ENCODE results near the gene HAGHL. TPM values are rescaled to one million over a fixed set of nuclear protein-coding genes. Genes with fewer than 3 reads are reported as not detected.
"Not testable (repeated sequence)": the region's sequence is repeated elsewhere in the genome, so short reads cannot be mapped to it uniquely, and the experiment has no call there.

The HAGHL gene
- total RNA-seq, 1 donor, result 22.6 TPM

- DNase-seq (ENCODE audit: low read depth in 2 of 3, low spot score in 2 of 3), result no peak
These were observed 40.1 kb downstream of the HAGHL start for GRCh38 chr16:766820-767640.

GRCh38 chr16:767743-768235 lies 40.9 kb downstream of the HAGHL start:
- no peak for DNase-seq (ENCODE audit: low read depth in 2 of 3, low spot score in 2 of 3)

- no peak for DNase-seq (ENCODE audit: low read depth in 2 of 3, low spot score in 2 of 3)
These were observed 41.5 kb downstream of the HAGHL start for GRCh38 chr16:768428-768827.

- DNase-seq (ENCODE audit: low read depth in 2 of 3, low spot score in 2 of 3), result no peak
These were observed 42.4 kb downstream of the HAGHL start for GRCh38 chr16:769184-769784.

GRCh38 chr16:769934-770333 lies 43.0 kb downstream of the HAGHL start:
- no peak for DNase-seq (ENCODE audit: low read depth in 2 of 3, low spot score in 2 of 3)

- DNase-seq (ENCODE audit: low read depth in 2 of 3, low spot score in 2 of 3), result no peak
These were observed 43.5 kb downstream of the HAGHL start for GRCh38 chr16:770411-770810.

GRCh38 chr16:772959-773358 lies 46.1 kb downstream of the HAGHL start:
- no peak for DNase-seq (ENCODE audit: low read depth in 2 of 3, low spot score in 2 of 3)

- DNase-seq (ENCODE audit: low read depth in 2 of 3, low spot score in 2 of 3), result no peak
These were observed 47.4 kb downstream of the HAGHL start for GRCh38 chr16:774086-775001.

GRCh38 chr16:775236-775796 lies 48.4 kb downstream of the HAGHL start:
- no peak for DNase-seq (ENCODE audit: low read depth in 2 of 3, low spot score in 2 of 3)

- DNase-seq (ENCODE audit: low read depth in 2 of 3, low spot score in 2 of 3), result not testable (repeated sequence)
These were observed 49.4 kb downstream of the HAGHL start for GRCh38 chr16:776298-776697.

GRCh38 chr16:776824-777223 lies 49.9 kb downstream of the HAGHL start:
- no peak for DNase-seq (ENCODE audit: low read depth in 2 of 3, low spot score in 2 of 3)

GRCh38 chr16:777826-778225 lies 50.9 kb downstream of the HAGHL start:
- no peak for DNase-seq (ENCODE audit: low read depth in 2 of 3, low spot score in 2 of 3)

GRCh38 chr16:778447-778846 lies 51.5 kb downstream of the HAGHL start:
- DNase-seq (ENCODE audit: low read depth in 2 of 3, low spot score in 2 of 3), result no peak

GRCh38 chr16:778909-779527 lies 52.1 kb downstream of the HAGHL start:
- DNase-seq (ENCODE audit: low read depth in 2 of 3, low spot score in 2 of 3), result no peak

Small RNA genes lying within 50 kb of the gene (small RNA-seq; reads per million reads assigned to genes)
- gene MIR662, result not detected

Other genes with a start within 250 kb of the HAGHL start
- 59.2 TPM for gene CAPN15, start 199.4 kb upstream of the HAGHL start, total RNA-seq
- under 0.01 TPM for gene PRR35, start 166.7 kb upstream of the HAGHL start, total RNA-seq
- 14.3 TPM for gene NHLRC4, start 160.1 kb upstream of the HAGHL start, total RNA-seq
- 36.9 TPM for gene PIGQ, start 157.1 kb upstream of the HAGHL start, total RNA-seq
- gene RAB40C, start 137.0 kb upstream of the HAGHL start, total RNA-seq, result 33.4 TPM
- gene WFIKKN1, start 96.1 kb upstream of the HAGHL start, total RNA-seq, result 0.27 TPM
- 101 TPM for gene METTL26, start 90.8 kb upstream of the HAGHL start, total RNA-seq
- gene MCRIP2, start 85.3 kb upstream of the HAGHL start, total RNA-seq, result 20.5 TPM
- gene WDR90, start 77.7 kb upstream of the HAGHL start, total RNA-seq, result 25.9 TPM
- 44.7 TPM for gene RHOT2, start 59.0 kb upstream of the HAGHL start, total RNA-seq
- 0.54 TPM for gene RHBDL1, start 51.4 kb upstream of the HAGHL start, total RNA-seq
- gene STUB1, start 46.7 kb upstream of the HAGHL start, total RNA-seq, result 73.2 TPM
- gene JMJD8, start 42.8 kb upstream of the HAGHL start, total RNA-seq, result 68.9 TPM
- 7.0 TPM for gene WDR24, start 36.7 kb upstream of the HAGHL start, total RNA-seq
- 0.54 TPM for gene FBXL16, start 21.3 kb upstream of the HAGHL start, total RNA-seq
- 5.1 TPM for gene METRN, start 12.0 kb upstream of the HAGHL start, total RNA-seq
- 25.3 TPM for gene ANTKMT, start 6.0 kb upstream of the HAGHL start, total RNA-seq
- 2.7 TPM for gene CCDC78, start 663 bp upstream of the HAGHL start, total RNA-seq
- 72.2 TPM for gene CIAO3, start 13.9 kb downstream of the HAGHL start, total RNA-seq
- under 0.01 TPM for gene MSLN, start 33.6 kb downstream of the HAGHL start, total RNA-seq
- 42.5 TPM for gene RPUSD1, start 61.3 kb downstream of the HAGHL start, total RNA-seq
- gene CHTF18, start 61.5 kb downstream of the HAGHL start, total RNA-seq, result 25.3 TPM
- not detected for gene GNG13, start 73.6 kb downstream of the HAGHL start, total RNA-seq
- gene LMF1, start 243.9 kb downstream of the HAGHL start, total RNA-seq, result 45.2 TPM

Measured in hematopoietic multipotent progenitor cell (in vitro differentiated cells).